Liver (tissue), 9 donors: Measurements from ENCODE around the gene EHD4. TPM values are rescaled to one million over a fixed set of nuclear protein-coding genes. Genes with fewer than 3 reads are reported as not detected.

Experiments
- DNase-seq: peaks from one replicate; pipeline ENCODE4 v3.0.0-alpha.2; 2017; ENCODE audit warnings: low spot score
- H3K27ac ChIP-seq, 2 donors: one replicate each; pipeline ENCODE4 v1.7.0; 2013; ENCODE audit warnings: inconsistent platforms in 2 of 2, low read length in 2 of 2, control low read depth in 1 of 2, low read depth in 1 of 2, mild to moderate bottlenecking in 1 of 2
- H3K27me3 ChIP-seq, 4 donors: one replicate each; pipeline versions ENCODE4 v1.6.1 to v1.7.0; 2013; ENCODE audit warnings: low read length in 3 of 4, inconsistent platforms in 1 of 4, mild to moderate bottlenecking in 1 of 4, moderate library complexity in 1 of 4; ENCODE audit not compliant: control insufficient read depth in 4 of 4, insufficient read depth in 4 of 4
- H3K36me3 ChIP-seq, 4 donors: one replicate each; pipeline versions ENCODE4 v1.6.1 to v1.7.0; 2013; ENCODE audit warnings: low read length in 3 of 4, mild to moderate bottlenecking in 3 of 4, low read depth in 1 of 4, moderate library complexity in 1 of 4; ENCODE audit not compliant: control insufficient read depth in 4 of 4, insufficient read depth in 3 of 4
- H3K4me1 ChIP-seq, 4 donors: one replicate each; pipeline versions ENCODE4 v1.6.1 to v1.7.0; 2013; ENCODE audit warnings: low read length in 3 of 4, mild to moderate bottlenecking in 3 of 4, moderate library complexity in 1 of 4; ENCODE audit not compliant: control insufficient read depth in 4 of 4, insufficient read depth in 4 of 4
- H3K4me3 ChIP-seq, 3 donors: one replicate each; pipeline versions ENCODE4 v1.6.1 to v1.7.0; 2013; ENCODE audit warnings: low read length in 3 of 3, control low read depth in 1 of 3, low read depth in 1 of 3, mild to moderate bottlenecking in 1 of 3
- H3K9ac ChIP-seq, 2 donors: one replicate each; pipeline ENCODE4 v1.7.0; 2013; ENCODE audit warnings: low read length in 2 of 2, mild to moderate bottlenecking in 2 of 2, moderate library complexity in 2 of 2, control low read depth in 1 of 2, low read depth in 1 of 2
- H3K9me3 ChIP-seq, 4 donors: one replicate each; pipeline versions ENCODE4 v1.6.1 to v1.7.0; 2013; ENCODE audit warnings: low read length in 3 of 4; ENCODE audit not compliant: control insufficient read depth in 4 of 4
- CTCF ChIP-seq: fragments of 150-350 bp; IDR thresholded peaks from 2 replicates; pipeline ENCODE4 v1.5.1; 2017; ENCODE audit warnings: improper control_type of control experiment, low read depth, low read length; ENCODE audit not compliant: missing input control
- EGR1 ChIP-seq, 2 donors: IDR thresholded peaks; 2 replicates each; pipeline ENCODE4 v1.6.1; 2016 to 2018; ENCODE audit warnings: antibody characterized with exemption in 2 of 2, low read depth in 2 of 2
- FOXA1 ChIP-seq: IDR thresholded peaks from 2 replicates; pipeline ENCODE4 v1.6.1; 2016; ENCODE audit warnings: antibody characterized with exemption
- FOXA2 ChIP-seq: IDR thresholded peaks from 2 replicates; pipeline ENCODE4 v1.6.1; 2016; ENCODE audit warnings: antibody characterized with exemption
- GABPA ChIP-seq, 2 donors: IDR thresholded peaks in 1 of 2; conservative IDR thresholded peaks in 1 of 2; 2 replicates each; pipeline ENCODE4 v1.6.1; 2016; ENCODE audit warnings: antibody characterized with exemption in 2 of 2, mild to moderate bottlenecking in 1 of 2, moderate library complexity in 1 of 2
- HNF4A ChIP-seq, 2 donors: conservative IDR thresholded peaks; 2 replicates each; pipeline ENCODE4 v1.6.1; 2016; ENCODE audit warnings: antibody characterized with exemption in 2 of 2, mild to moderate bottlenecking in 2 of 2
- HNF4G ChIP-seq: IDR thresholded peaks from 2 replicates; pipeline ENCODE4 v1.6.1; 2016; ENCODE audit warnings: antibody characterized with exemption
- JUND ChIP-seq, 2 donors: IDR thresholded peaks; 2 replicates each; pipeline ENCODE4 v1.6.1; 2016; ENCODE audit warnings: antibody characterized with exemption in 2 of 2
- MAX ChIP-seq: IDR thresholded peaks from 2 replicates; pipeline ENCODE4 v1.6.1; 2016; ENCODE audit warnings: antibody characterized with exemption
- NR2F2 ChIP-seq: IDR thresholded peaks from 2 replicates; pipeline ENCODE4 v1.6.1; 2016; ENCODE audit warnings: antibody characterized with exemption
- RAD21 ChIP-seq, 2 donors: IDR thresholded peaks; 2 replicates each; pipeline ENCODE4 v1.6.1; 2016; ENCODE audit warnings: antibody characterized with exemption in 2 of 2, mild to moderate bottlenecking in 2 of 2
- RXRA ChIP-seq, 2 donors: IDR thresholded peaks; 2 replicates each; pipeline ENCODE4 v1.6.1; 2017 to 2018; ENCODE audit warnings: antibody characterized with exemption in 2 of 2, mild to moderate bottlenecking in 1 of 2
- SP1 ChIP-seq: IDR thresholded peaks from 2 replicates; pipeline ENCODE4 v1.6.1; 2018; ENCODE audit warnings: antibody characterized with exemption, mild to moderate bottlenecking
- TAF1 ChIP-seq: conservative IDR thresholded peaks from 2 replicates; pipeline ENCODE4 v1.6.1; 2016; ENCODE audit warnings: antibody characterized with exemption, mild to moderate bottlenecking
- ZBTB33 ChIP-seq: IDR thresholded peaks from 2 replicates; pipeline ENCODE4 v1.6.1; 2016; ENCODE audit warnings: antibody characterized with exemption
- WGBS: extraction: QIAGEN DNeasy Blood & Tissue Kit; methylation state at CpG from one replicate; pipeline ENCODE4 v1.1.7; 2013; 5-methylcytosine and 5-hydroxymethylcytosine counted together
- polyA plus RNA-seq, 2 donors: library from polyadenylated mRNA; stranded (reverse) in 1 of 2; unstranded in 1 of 2; fragments of 200-250 nt in 1 of 2; fragments of >200 nt in 1 of 2; fragmentation: Nextera tagmentation in 1 of 2; extraction: Ambion mirVana in 1 of 2; gene quantifications; one replicate each; pipeline versions ENCODE4 v1.2.1 to v1.2.3, GENCODE V29; 2013 to 2015
- total RNA-seq, 2 donors: library from RNA; depleted of rRNA; stranded (reverse); fragments of >200 nt; gene quantifications; one replicate each; pipeline ENCODE4 v1.2.3, GENCODE V29; 2014
- TF ChIP-seq, protein P1 (sequence below): IDR thresholded peaks from 2 replicates; pipeline ENCODE4 v1.6.1; 2016; ENCODE audit warnings: antibody characterized with exemption, mild to moderate bottlenecking
- TF ChIP-seq, protein P2 (sequence below): IDR thresholded peaks from 2 replicates; pipeline ENCODE4 v1.6.1; 2016; ENCODE audit warnings: antibody characterized with exemption
- donor health status: healthy.
- donor health status: healthy.
- donor health status: healthy.
- donor health status: healthy.
- donor health status: healthy.

EHD4 gene
- total and polyA plus RNA-seq, 4 donors, result 3.3 to 10.0 (median 6.2) TPM

- Histone ChIP-seq H3K27me3 (no peaks in the 10 kb centered on the region), H3K9me3 (no peaks in the 10 kb centered on the region), H3K36me3 (no peaks in the 10 kb centered on the region), H3K9ac (no peak overlapping the region), H3K4me1 (no peaks in the 10 kb centered on the region), H3K27ac (no peak overlapping the region), H3K4me3 (no peak overlapping the region)
- no peak for TF ChIP-seq RAD21 (IDR thresholded peaks at IDR 0.05)
- TF ChIP-seq, protein P1, sequence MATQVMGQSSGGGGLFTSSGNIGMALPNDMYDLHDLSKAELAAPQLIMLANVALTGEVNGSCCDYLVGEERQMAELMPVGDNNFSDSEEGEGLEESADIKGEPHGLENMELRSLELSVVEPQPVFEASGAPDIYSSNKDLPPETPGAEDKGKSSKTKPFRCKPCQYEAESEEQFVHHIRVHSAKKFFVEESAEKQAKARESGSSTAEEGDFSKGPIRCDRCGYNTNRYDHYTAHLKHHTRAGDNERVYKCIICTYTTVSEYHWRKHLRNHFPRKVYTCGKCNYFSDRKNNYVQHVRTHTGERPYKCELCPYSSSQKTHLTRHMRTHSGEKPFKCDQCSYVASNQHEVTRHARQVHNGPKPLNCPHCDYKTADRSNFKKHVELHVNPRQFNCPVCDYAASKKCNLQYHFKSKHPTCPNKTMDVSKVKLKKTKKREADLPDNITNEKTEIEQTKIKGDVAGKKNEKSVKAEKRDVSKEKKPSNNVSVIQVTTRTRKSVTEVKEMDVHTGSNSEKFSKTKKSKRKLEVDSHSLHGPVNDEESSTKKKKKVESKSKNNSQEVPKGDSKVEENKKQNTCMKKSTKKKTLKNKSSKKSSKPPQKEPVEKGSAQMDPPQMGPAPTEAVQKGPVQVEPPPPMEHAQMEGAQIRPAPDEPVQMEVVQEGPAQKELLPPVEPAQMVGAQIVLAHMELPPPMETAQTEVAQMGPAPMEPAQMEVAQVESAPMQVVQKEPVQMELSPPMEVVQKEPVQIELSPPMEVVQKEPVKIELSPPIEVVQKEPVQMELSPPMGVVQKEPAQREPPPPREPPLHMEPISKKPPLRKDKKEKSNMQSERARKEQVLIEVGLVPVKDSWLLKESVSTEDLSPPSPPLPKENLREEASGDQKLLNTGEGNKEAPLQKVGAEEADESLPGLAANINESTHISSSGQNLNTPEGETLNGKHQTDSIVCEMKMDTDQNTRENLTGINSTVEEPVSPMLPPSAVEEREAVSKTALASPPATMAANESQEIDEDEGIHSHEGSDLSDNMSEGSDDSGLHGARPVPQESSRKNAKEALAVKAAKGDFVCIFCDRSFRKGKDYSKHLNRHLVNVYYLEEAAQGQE, result no peak
- no peak for TF ChIP-seq SP1
- no peak for TF ChIP-seq EGR1 (IDR thresholded peaks at IDR 0.05; ENCODE audit: low read depth in 2 of 2)
- no peak for TF ChIP-seq GABPA (IDR thresholded peaks at IDR 0.05 in 1 of 2, conservative IDR thresholded peaks at IDR 0.05 in 1 of 2)
- TF ChIP-seq FOXA1, result no peak
- TF ChIP-seq CTCF, result no peak
- no peak for TF ChIP-seq FOXA2
- no peak for TF ChIP-seq RXRA (IDR thresholded peaks at IDR 0.05)
- TF ChIP-seq, protein P2, sequence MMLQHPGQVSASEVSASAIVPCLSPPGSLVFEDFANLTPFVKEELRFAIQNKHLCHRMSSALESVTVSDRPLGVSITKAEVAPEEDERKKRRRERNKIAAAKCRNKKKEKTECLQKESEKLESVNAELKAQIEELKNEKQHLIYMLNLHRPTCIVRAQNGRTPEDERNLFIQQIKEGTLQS, result no peak
- no peak for TF ChIP-seq JUND (IDR thresholded peaks at IDR 0.05)
- no peak for TF ChIP-seq HNF4A (conservative IDR thresholded peaks at IDR 0.05)
- no peak for TF ChIP-seq ZBTB33
- no peak for DNase-seq
- WGBS, result 95% methylated on average over 4 of the region's 4 CpGs
These were observed 42.0 kb upstream of the EHD4 start for GRCh38 chr15:42014406-42014805.

- Histone ChIP-seq H3K27ac (no peak overlapping the region), H3K9me3 (no peaks in the 10 kb centered on the region), H3K4me3 (no peak overlapping the region), H3K36me3 (no peaks in the 10 kb centered on the region), H3K4me1 (no peaks in the 10 kb centered on the region), H3K27me3 (no peaks in the 10 kb centered on the region), H3K9ac (no peak overlapping the region)
- 93% methylated on average over 10 of the region's 10 CpGs for WGBS
- no peak for DNase-seq
- no peak for TF ChIP-seq RXRA (IDR thresholded peaks at IDR 0.05)
- no peak for TF ChIP-seq SP1
- no peak for TF ChIP-seq GABPA (IDR thresholded peaks at IDR 0.05 in 1 of 2, conservative IDR thresholded peaks at IDR 0.05 in 1 of 2)
- no peak for TF ChIP-seq HNF4G
- TF ChIP-seq FOXA1, result no peak
- no peak for TF ChIP-seq HNF4A (conservative IDR thresholded peaks at IDR 0.05)
- TF ChIP-seq, protein P1, result no peak
- no peak for TF ChIP-seq ZBTB33
- no peak for TF ChIP-seq RAD21 (IDR thresholded peaks at IDR 0.05)
- no peak for TF ChIP-seq NR2F2
- no peak for TF ChIP-seq MAX
- TF ChIP-seq, protein P2, result no peak
- no peak for TF ChIP-seq EGR1 (IDR thresholded peaks at IDR 0.05; ENCODE audit: low read depth in 2 of 2)
- TF ChIP-seq TAF1, result no peak
These were observed 40.6 kb upstream of the EHD4 start for GRCh38 chr15:42012928-42013482.
